ENCODE measurements around the gene ANO1. TPM values are rescaled to one million over a fixed set of nuclear protein-coding genes. Genes with fewer than 3 reads are reported as not detected.

The ANO1 gene
- polyA plus RNA-seq, 3 donors, result not detected

GRCh38 chr11:70107756-70108155 is 29.6 kb downstream of the ANO1 start:
- Mint-ChIP-seq H3K27ac (no peak overlapping the region), H3K4me3 (no peak overlapping the region)

GRCh38 chr11:70108250-70108649 is 30.1 kb downstream of the ANO1 start:
- WGBS (ENCODE audit: insufficient coverage), result 80% methylated on average over 8 of the region's 11 CpGs
- no peak overlapping the region for H3K4me3 ChIP-seq (replicated peaks in 1 of 3; ENCODE audit: low read depth in 2 of 3, low read length in 3 of 3)
- intact Hi-C loops (cut with micrococcal nuclease), result no loop called here
- Mint-ChIP-seq H3K9me3 (no peaks in the 10 kb centered on the region), H3K27me3 (ENCODE audit: low read depth in 3 of 3) (peaks cover 7 to 24% (median 8%) of the 10 kb centered on the region in 3 donors), H3K4me1 (peaks cover 10% of the 10 kb centered on the region), H3K4me3 (no peak overlapping the region), H3K36me3 (no peaks in the 10 kb centered on the region), H3K27ac (no peak overlapping the region)
- no peaks in the 10 kb centered on the region for H4K20me1 ChIP-seq (ENCODE audit: insufficient read depth, low read length)
- no peak overlapping the region for H3K4me2 ChIP-seq (replicated peaks; ENCODE audit: extremely low read depth, low read length, poor library complexity, severe bottlenecking)
- no peaks in the 10 kb centered on the region for H3K79me2 ChIP-seq (ENCODE audit: insufficient read depth, low read length)
- DNase-seq, result no peak
- no peak overlapping the region for H3K27ac ChIP-seq (ENCODE audit: low read depth in 1 of 2, low read length in 2 of 2)
- no peak for TF ChIP-seq CTCF (IDR thresholded peaks at IDR 0.05)
- no peak overlapping the region for H3K9ac ChIP-seq (ENCODE audit: insufficient read depth, low read length, poor library complexity, severe bottlenecking)
- no peaks in the 10 kb centered on the region for H3K9me3 ChIP-seq (replicated peaks in 1 of 2; ENCODE audit: control insufficient read depth in 1 of 2, insufficient read depth in 1 of 2, low read length in 2 of 2)
- H3K4me1 ChIP-seq (ENCODE audit: control insufficient read depth in 1 of 2, insufficient read depth in 2 of 2, low read length in 2 of 2), result peaks cover 0 to 4% of the 10 kb centered on the region in 2 donors
- no peak overlapping the region for H2AFZ ChIP-seq (ENCODE audit: insufficient read depth, low read depth, low read length, poor library complexity, severe bottlenecking)
- no peaks in the 10 kb centered on the region for H3K27me3 ChIP-seq (ENCODE audit: control insufficient read depth in 2 of 2, insufficient read depth in 2 of 2, low read length in 2 of 2)
- no peaks in the 10 kb centered on the region for H3K36me3 ChIP-seq (replicated peaks in 1 of 2; ENCODE audit: control insufficient read depth in 1 of 2, insufficient read depth in 2 of 2, low read length in 2 of 2)

More at GRCh38 chr11:70107756-70108155, 29.6 kb downstream of the ANO1 start:
- Histone ChIP-seq H3K27ac (ENCODE audit: low read depth in 1 of 2, low read length in 2 of 2) (no peak overlapping the region), H3K79me2 (ENCODE audit: insufficient read depth, low read length) (no peaks in the 10 kb centered on the region), H3K36me3 (replicated peaks in 1 of 2; ENCODE audit: control insufficient read depth in 1 of 2, insufficient read depth in 2 of 2, low read length in 2 of 2) (no peaks in the 10 kb centered on the region), H3K9ac (ENCODE audit: insufficient read depth, low read length, poor library complexity, severe bottlenecking) (no peak overlapping the region), H3K9me3 (replicated peaks in 1 of 2; ENCODE audit: control insufficient read depth in 1 of 2, insufficient read depth in 1 of 2, low read length in 2 of 2) (no peaks in the 10 kb centered on the region), H3K4me1 (ENCODE audit: control insufficient read depth in 1 of 2, insufficient read depth in 2 of 2, low read length in 2 of 2) (peaks cover 0 to 4% of the 10 kb centered on the region in 2 donors), H4K20me1 (ENCODE audit: insufficient read depth, low read length) (no peaks in the 10 kb centered on the region), H3K4me3 (replicated peaks in 1 of 3; ENCODE audit: low read depth in 2 of 3, low read length in 3 of 3) (no peak overlapping the region), H3K4me2 (replicated peaks; ENCODE audit: extremely low read depth, low read length, poor library complexity, severe bottlenecking) (no peak overlapping the region), H3K27me3 (ENCODE audit: control insufficient read depth in 2 of 2, insufficient read depth in 2 of 2, low read length in 2 of 2) (no peaks in the 10 kb centered on the region), H2AFZ (ENCODE audit: insufficient read depth, low read depth, low read length, poor library complexity, severe bottlenecking) (no peak overlapping the region)
- Mint-ChIP-seq H3K4me1 (peaks cover 10% of the 10 kb centered on the region), H3K36me3 (no peaks in the 10 kb centered on the region), H3K27me3 (ENCODE audit: low read depth in 3 of 3) (peaks cover 7 to 23% (median 8%) of the 10 kb centered on the region in 3 donors), H3K9me3 (no peaks in the 10 kb centered on the region)
- 77% methylated on average over 11 of the region's 11 CpGs for WGBS (ENCODE audit: insufficient coverage)
- no peak for TF ChIP-seq CTCF (IDR thresholded peaks at IDR 0.05)
- intact Hi-C loops (cut with micrococcal nuclease), result no loop called here
- DNase-seq, result no peak
